SK-N-SH (cell line): ENCODE results near the gene SMIM10L2A.

ENCODE experiments used
- GABPA ChIP-seq: IDR thresholded peaks from 2 replicates; pipeline ENCODE4 v1.4.0; 2012; ENCODE audit warnings: low read depth, mild to moderate bottlenecking
- JUND ChIP-seq: IDR thresholded peaks from 2 replicates; pipeline ENCODE4 v1.4.0; 2012
- POLR2AphosphoS5 ChIP-seq: IDR thresholded peaks from 2 replicates; pipeline ENCODE4 v1.6.1; 2012; ENCODE audit warnings: low read depth, low read length
- RAD21 ChIP-seq: IDR thresholded peaks from 2 replicates; pipeline ENCODE4 v1.6.1; 2012; ENCODE audit warnings: mild to moderate bottlenecking, low read length
- RCOR1 ChIP-seq: fragments of 150-350 bp; IDR thresholded peaks from 2 replicates; pipeline ENCODE4 v1.6.1; 2017; ENCODE audit warnings: antibody characterized with exemption, low read length
- TEAD4 ChIP-seq: IDR thresholded peaks from 2 replicates; pipeline ENCODE4 v1.4.0; 2012; ENCODE audit warnings: mild to moderate bottlenecking, borderline replicate concordance; ENCODE audit not compliant: insufficient read depth
- YY1 ChIP-seq: IDR thresholded peaks from 2 replicates; pipeline ENCODE4 v1.4.0; 2012; ENCODE audit warnings: low read depth, mild to moderate bottlenecking
- TF ChIP-seq, protein P1 (sequence below): fragments of 200-600 bp; sonication (generic); IDR thresholded peaks from 2 replicates; pipeline ENCODE4 v1.6.1; 2017; ENCODE audit warnings: antibody characterized with exemption, mild to moderate bottlenecking, moderate library complexity
- TF ChIP-seq, protein P2 (sequence below): IDR thresholded peaks from 2 replicates; pipeline ENCODE4 v1.4.0; 2012; ENCODE audit warnings: low read depth

DNA sequence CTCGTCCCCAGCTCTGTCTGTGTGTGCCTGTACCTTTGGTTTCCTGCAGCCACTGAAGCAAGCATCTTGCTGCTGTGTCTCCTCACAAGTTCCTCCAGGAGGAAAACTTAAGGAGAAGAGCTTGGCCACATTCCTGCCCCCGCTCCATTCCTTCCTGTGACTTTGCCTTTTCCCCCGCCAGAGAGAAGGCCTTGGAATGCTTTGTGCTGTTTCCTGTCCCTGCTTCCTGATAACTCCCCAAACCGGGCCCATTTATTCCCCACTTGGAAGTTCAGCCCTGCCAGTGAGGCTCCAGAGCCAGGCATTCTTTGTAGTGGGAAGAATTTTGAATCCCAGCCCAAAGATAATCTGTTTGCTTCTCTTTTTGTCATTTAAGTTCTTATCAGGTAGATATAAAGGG is 33.1 kb downstream of the SMIM10L2A start:
- TF ChIP-seq TEAD4, result no peak
- no peak for TF ChIP-seq YY1
- TF ChIP-seq, protein P1, sequence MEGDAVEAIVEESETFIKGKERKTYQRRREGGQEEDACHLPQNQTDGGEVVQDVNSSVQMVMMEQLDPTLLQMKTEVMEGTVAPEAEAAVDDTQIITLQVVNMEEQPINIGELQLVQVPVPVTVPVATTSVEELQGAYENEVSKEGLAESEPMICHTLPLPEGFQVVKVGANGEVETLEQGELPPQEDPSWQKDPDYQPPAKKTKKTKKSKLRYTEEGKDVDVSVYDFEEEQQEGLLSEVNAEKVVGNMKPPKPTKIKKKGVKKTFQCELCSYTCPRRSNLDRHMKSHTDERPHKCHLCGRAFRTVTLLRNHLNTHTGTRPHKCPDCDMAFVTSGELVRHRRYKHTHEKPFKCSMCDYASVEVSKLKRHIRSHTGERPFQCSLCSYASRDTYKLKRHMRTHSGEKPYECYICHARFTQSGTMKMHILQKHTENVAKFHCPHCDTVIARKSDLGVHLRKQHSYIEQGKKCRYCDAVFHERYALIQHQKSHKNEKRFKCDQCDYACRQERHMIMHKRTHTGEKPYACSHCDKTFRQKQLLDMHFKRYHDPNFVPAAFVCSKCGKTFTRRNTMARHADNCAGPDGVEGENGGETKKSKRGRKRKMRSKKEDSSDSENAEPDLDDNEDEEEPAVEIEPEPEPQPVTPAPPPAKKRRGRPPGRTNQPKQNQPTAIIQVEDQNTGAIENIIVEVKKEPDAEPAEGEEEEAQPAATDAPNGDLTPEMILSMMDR, result no peak
- TF ChIP-seq GABPA, result no peak
- TF ChIP-seq JUND, result no peak
- TF ChIP-seq RAD21, result no peak
- no peak for TF ChIP-seq RCOR1
- TF ChIP-seq, protein P2, sequence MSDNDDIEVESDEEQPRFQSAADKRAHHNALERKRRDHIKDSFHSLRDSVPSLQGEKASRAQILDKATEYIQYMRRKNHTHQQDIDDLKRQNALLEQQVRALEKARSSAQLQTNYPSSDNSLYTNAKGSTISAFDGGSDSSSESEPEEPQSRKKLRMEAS, result no peak
- TF ChIP-seq POLR2AphosphoS5, result no peak
